ENCODE measurements around the gene HADHA.
"Not testable (repeated sequence)": the region's sequence is repeated elsewhere in the genome, so short reads cannot be mapped to it uniquely, and the experiment has no call there.

Gene HADHA

GRCh38 chr2:26174691-26175465 is 69.6 kb downstream of the HADHA start:
- DNase-seq (ENCODE audit: low read depth, low spot score): no peak

GRCh38 chr2:26173776-26174482 is 70.5 kb downstream of the HADHA start:
- DNase-seq (ENCODE audit: low read depth, low spot score): no peak

GRCh38 chr2:26172871-26173775 is 71.3 kb downstream of the HADHA start, which contains the start of gene GAREM2:
Gene GAREM2 (plus strand): TSS chr2:26173088. CDS start chr2:26173221, 133 bp downstream.
- DNase-seq (ENCODE audit: low read depth, low spot score): no peak

GRCh38 chr2:26172189-26172870 is 72.1 kb downstream of the HADHA start:
- DNase-seq (ENCODE audit: low read depth, low spot score): no peak

GRCh38 chr2:26170795-26171194 is 73.6 kb downstream of the HADHA start:
- no peak for DNase-seq (ENCODE audit: low read depth, low spot score)

GRCh38 chr2:26169681-26170414 is 74.6 kb downstream of the HADHA start:
- DNase-seq (ENCODE audit: low read depth, low spot score): no peak

GRCh38 chr2:26169226-26169625 is 75.2 kb downstream of the HADHA start:
- DNase-seq (ENCODE audit: low read depth, low spot score): no peak

- DNase-seq (ENCODE audit: low read depth, low spot score): no peak
These were observed 75.6 kb downstream of the HADHA start for GRCh38 chr2:26168785-26169184.

- not testable (repeated sequence) for DNase-seq (ENCODE audit: low read depth, low spot score)
These were observed 77.9 kb downstream of the HADHA start for GRCh38 chr2:26166541-26166940.

GRCh38 chr2:26165403-26165802 is 79.0 kb downstream of the HADHA start:
- no peak for DNase-seq (ENCODE audit: low read depth, low spot score)

- no peak for DNase-seq (ENCODE audit: low read depth, low spot score)
These were observed 79.7 kb downstream of the HADHA start for GRCh38 chr2:26164641-26165211.

GRCh38 chr2:26164231-26164630 is 80.2 kb downstream of the HADHA start:
- no peak for DNase-seq (ENCODE audit: low read depth, low spot score)

- DNase-seq (ENCODE audit: low read depth, low spot score): no peak
These were observed 81.5 kb downstream of the HADHA start for GRCh38 chr2:26162963-26163362.

GRCh38 chr2:26161926-26162325 is 82.5 kb downstream of the HADHA start:
- no peak for DNase-seq (ENCODE audit: low read depth, low spot score)

GRCh38 chr2:26157580-26157979 is 86.9 kb downstream of the HADHA start:
- DNase-seq (ENCODE audit: low read depth, low spot score): no peak

GRCh38 chr2:26150243-26150642 is 94.2 kb downstream of the HADHA start:
- DNase-seq (ENCODE audit: low read depth, low spot score): no peak

- no peak for DNase-seq (ENCODE audit: low read depth, low spot score)
These were observed 95.9 kb downstream of the HADHA start for GRCh38 chr2:26148501-26148900.

GRCh38 chr2:26144953-26145680 is 99.3 kb downstream of the HADHA start:
- peak; percentile 26 for DNase-seq (ENCODE audit: low read depth, low spot score)

- DNase-seq (ENCODE audit: low read depth, low spot score): no peak
These were observed 100.4 kb downstream of the HADHA start for GRCh38 chr2:26144031-26144430.

Measured in activated CD4-positive, CD25-positive, alpha-beta regulatory T cell treated with anti-CD3 and anti-CD28 coated beads, Interleukin-2, amount 50 U/mL, for 16 hours (primary cell).